Stimulated activated CD8-positive, alpha-beta memory T cell treated with anti-CD3 and anti-CD28 coated beads, Interleukin-7, amount 100 ng/mL, for 24 hours (primary cell): ENCODE results near the gene CACNA1D.
"Not testable (repeated sequence)": the region's sequence is repeated elsewhere in the genome, so short reads cannot be mapped to it uniquely, and the experiment has no call there.

Experiments
- DNase-seq: peaks from one replicate; pipeline ENCODE4 v3.0.0-alpha.2; 2020; ENCODE audit warnings: low read depth

The CACNA1D gene

GRCh38 chr3:53530205-53530604, 35.8 kb downstream of the CACNA1D start:
- no peak for DNase-seq

GRCh38 chr3:53531749-53532148, 37.3 kb downstream of the CACNA1D start:
- no peak for DNase-seq

GRCh38 chr3:53533472-53533871, 39.1 kb downstream of the CACNA1D start:
- no peak for DNase-seq

- no peak for DNase-seq
Observed at GRCh38 chr3:53534216-53534615, 39.8 kb downstream of the CACNA1D start.

GRCh38 chr3:53534676-53535400, 40.4 kb downstream of the CACNA1D start:
- no peak for DNase-seq

- no peak for DNase-seq
Observed at GRCh38 chr3:53536282-53536681, 41.9 kb downstream of the CACNA1D start.

- no peak for DNase-seq
Observed at GRCh38 chr3:53544357-53544756, 49.9 kb downstream of the CACNA1D start.

- no peak for DNase-seq
Observed at GRCh38 chr3:53545310-53545995, 51.0 kb downstream of the CACNA1D start.

GRCh38 chr3:53545996-53546359, 51.6 kb downstream of the CACNA1D start:
- DNase-seq: no peak

- DNase-seq: no peak
Observed at GRCh38 chr3:53547327-53547726, 52.9 kb downstream of the CACNA1D start.

- DNase-seq: no peak
Observed at GRCh38 chr3:53550005-53550620, 55.7 kb downstream of the CACNA1D start.

GRCh38 chr3:53551324-53551723, 56.9 kb downstream of the CACNA1D start:
- DNase-seq: no peak

- no peak for DNase-seq
Observed at GRCh38 chr3:53552730-53553129, 58.3 kb downstream of the CACNA1D start.

- DNase-seq: no peak
Observed at GRCh38 chr3:53553200-53553599, 58.8 kb downstream of the CACNA1D start.

GRCh38 chr3:53554559-53555067, 60.2 kb downstream of the CACNA1D start:
- no peak for DNase-seq

GRCh38 chr3:53555068-53555588, 60.7 kb downstream of the CACNA1D start:
- DNase-seq: no peak

- no peak for DNase-seq
Observed at GRCh38 chr3:53566461-53567145, 72.2 kb downstream of the CACNA1D start.

GRCh38 chr3:53570081-53570480, 75.7 kb downstream of the CACNA1D start:
- no peak for DNase-seq

- DNase-seq: no peak
Observed at GRCh38 chr3:53570709-53571108, 76.3 kb downstream of the CACNA1D start.

GRCh38 chr3:53571264-53571663, 76.9 kb downstream of the CACNA1D start:
- DNase-seq: no peak

GRCh38 chr3:53572184-53572583, 77.8 kb downstream of the CACNA1D start:
- DNase-seq: not testable (repeated sequence)

GRCh38 chr3:53577506-53577905, 83.1 kb downstream of the CACNA1D start:
- DNase-seq: no peak
